Tibial nerve (tissue), 4 donors: ENCODE results near the gene GRID1. TPM values are rescaled to one million over a fixed set of nuclear protein-coding genes. Genes with fewer than 3 reads are reported as not detected.

ENCODE experiments used
- DNase-seq, 2 donors: peaks; one replicate each; pipeline ENCODE4 v3.0.0-alpha.2; 2019; ENCODE audit warnings: low spot score in 2 of 2
- H3K27ac ChIP-seq, 4 donors: fragments of 200-600 bp; sonication (generic) in 3 of 4; one replicate each; pipeline ENCODE4 v1.5.1; 2017 to 2019; ENCODE audit warnings: mild to moderate bottlenecking in 1 of 4
- H3K27me3 ChIP-seq, 2 donors: fragments of 200-600 bp; sonication (generic) in 1 of 2; one replicate each; pipeline versions ENCODE4 v1.5.1 to v1.6.0; 2017 to 2019
- H3K36me3 ChIP-seq, 3 donors: fragments of 200-600 bp; sonication (generic); one replicate each; pipeline ENCODE4 v1.5.1; 2018 to 2019
- H3K4me1 ChIP-seq, 4 donors: fragments of 200-600 bp; sonication (generic) in 3 of 4; one replicate each; pipeline ENCODE4 v1.5.1; 2017 to 2019
- H3K4me3 ChIP-seq, 4 donors: fragments of 200-600 bp; sonication (generic) in 3 of 4; one replicate each; pipeline ENCODE4 v1.5.1; 2017 to 2019; ENCODE audit warnings: mild to moderate bottlenecking in 1 of 4, moderate library complexity in 1 of 4
- H3K9me3 ChIP-seq, 4 donors: fragments of 200-600 bp; sonication (generic) in 3 of 4; one replicate each; pipeline ENCODE4 v1.5.1; 2017 to 2019
- EP300 ChIP-seq, 2 donors: sonication (generic); formaldehyde crosslinking; IDR thresholded peaks; one replicate each; pipeline ENCODE4 v1.6.1; 2017; ENCODE audit warnings: antibody characterized with exemption in 2 of 2, mild to moderate bottlenecking in 1 of 2
- POLR2A ChIP-seq, 2 donors: fragments of 450-650 bp; IDR thresholded peaks; one replicate each; pipeline ENCODE4 v1.6.1; 2017; ENCODE audit warnings: antibody characterized with exemption in 2 of 2, mild to moderate bottlenecking in 2 of 2, moderate library complexity in 2 of 2
- WGBS, 2 donors: methylation state at CpG; one replicate each; pipeline ENCODE4 v1.1.5; 2018; 5-methylcytosine and 5-hydroxymethylcytosine counted together
- total RNA-seq, 4 donors: library from RNA; depleted of rRNA; stranded (reverse); fragments of >200 nt; gene quantifications; one replicate each; pipeline ENCODE4 v1.1.0, GENCODE V29; 2016
- TF ChIP-seq, protein P1 (sequence below), 5 experiments: fragments of 200-600 bp in 3 of 5; fragments of 450-650 bp in 2 of 5; sonication (generic) in 3 of 5; IDR thresholded peaks; one replicate each; pipeline ENCODE4 v1.5.1; 2016 to 2019; ENCODE audit warnings: antibody characterized with exemption in 5 of 5, mild to moderate bottlenecking in 3 of 5, moderate library complexity in 2 of 5

GRID1 gene
- total RNA-seq, 4 donors from 2014 or later, result 7.7 to 16.3 (median 10.5) TPM

DNA sequence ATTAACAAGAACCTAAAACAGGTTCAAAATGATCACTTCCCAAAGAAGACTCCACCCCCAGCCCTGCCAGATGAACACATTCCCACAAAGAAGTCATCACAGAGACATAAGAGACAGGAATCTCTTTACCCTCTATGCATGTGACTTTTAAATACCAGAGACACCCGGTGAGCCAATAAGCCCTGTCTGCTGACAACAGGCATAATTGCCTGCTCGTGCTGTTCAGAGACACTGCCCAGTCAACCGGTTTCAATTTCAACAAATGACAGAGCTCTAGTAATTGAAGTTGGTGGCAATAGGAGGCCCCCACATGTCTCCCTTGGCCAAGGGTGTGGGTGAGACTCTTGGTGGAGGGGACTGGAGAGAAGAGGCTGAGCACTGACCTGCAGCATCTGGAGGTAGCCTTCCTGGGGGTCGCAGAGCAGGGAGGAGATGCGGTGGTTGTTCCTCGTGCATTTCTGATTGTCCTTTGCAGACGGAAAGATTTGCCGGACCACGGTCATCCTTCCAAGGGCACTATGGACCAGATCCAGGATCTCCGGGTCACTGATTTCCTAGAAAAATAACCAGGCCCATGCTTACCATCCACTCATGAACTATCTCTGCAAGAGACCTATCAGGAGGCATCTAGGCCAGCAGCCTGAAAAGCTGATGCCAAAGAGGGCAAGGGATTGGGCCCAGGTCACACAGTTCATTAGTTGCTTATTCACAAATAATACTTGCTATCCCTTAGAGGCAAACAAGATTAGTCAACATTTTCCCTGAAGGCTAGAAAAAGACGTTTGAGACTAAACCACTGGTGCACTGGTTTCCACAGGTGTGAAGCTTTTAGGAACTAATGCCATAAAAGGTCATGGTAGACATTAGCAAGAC lies 497.7 kb downstream of the GRID1 start:
- H3K4me3 ChIP-seq, result no peak overlapping the region
- peaks cover 0 to 14% (median 0%) of the 10 kb centered on the region in 4 donors for H3K4me1 ChIP-seq
- WGBS, 2 donors, result 84 to 87% methylated on average over 11 of the region's 11 CpGs
- H3K36me3 ChIP-seq, result no peaks in the 10 kb centered on the region
- TF ChIP-seq, protein P1, sequence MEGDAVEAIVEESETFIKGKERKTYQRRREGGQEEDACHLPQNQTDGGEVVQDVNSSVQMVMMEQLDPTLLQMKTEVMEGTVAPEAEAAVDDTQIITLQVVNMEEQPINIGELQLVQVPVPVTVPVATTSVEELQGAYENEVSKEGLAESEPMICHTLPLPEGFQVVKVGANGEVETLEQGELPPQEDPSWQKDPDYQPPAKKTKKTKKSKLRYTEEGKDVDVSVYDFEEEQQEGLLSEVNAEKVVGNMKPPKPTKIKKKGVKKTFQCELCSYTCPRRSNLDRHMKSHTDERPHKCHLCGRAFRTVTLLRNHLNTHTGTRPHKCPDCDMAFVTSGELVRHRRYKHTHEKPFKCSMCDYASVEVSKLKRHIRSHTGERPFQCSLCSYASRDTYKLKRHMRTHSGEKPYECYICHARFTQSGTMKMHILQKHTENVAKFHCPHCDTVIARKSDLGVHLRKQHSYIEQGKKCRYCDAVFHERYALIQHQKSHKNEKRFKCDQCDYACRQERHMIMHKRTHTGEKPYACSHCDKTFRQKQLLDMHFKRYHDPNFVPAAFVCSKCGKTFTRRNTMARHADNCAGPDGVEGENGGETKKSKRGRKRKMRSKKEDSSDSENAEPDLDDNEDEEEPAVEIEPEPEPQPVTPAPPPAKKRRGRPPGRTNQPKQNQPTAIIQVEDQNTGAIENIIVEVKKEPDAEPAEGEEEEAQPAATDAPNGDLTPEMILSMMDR (IDR thresholded peaks at IDR 0.05), result no peak
- no peak for TF ChIP-seq POLR2A (IDR thresholded peaks at IDR 0.05)
- no peak for TF ChIP-seq EP300 (IDR thresholded peaks at IDR 0.05)
- H3K27me3 ChIP-seq, result no peaks in the 10 kb centered on the region
- no peak for DNase-seq
- H3K9me3 ChIP-seq, result no peaks in the 10 kb centered on the region
- no peak overlapping the region for H3K27ac ChIP-seq

DNA sequence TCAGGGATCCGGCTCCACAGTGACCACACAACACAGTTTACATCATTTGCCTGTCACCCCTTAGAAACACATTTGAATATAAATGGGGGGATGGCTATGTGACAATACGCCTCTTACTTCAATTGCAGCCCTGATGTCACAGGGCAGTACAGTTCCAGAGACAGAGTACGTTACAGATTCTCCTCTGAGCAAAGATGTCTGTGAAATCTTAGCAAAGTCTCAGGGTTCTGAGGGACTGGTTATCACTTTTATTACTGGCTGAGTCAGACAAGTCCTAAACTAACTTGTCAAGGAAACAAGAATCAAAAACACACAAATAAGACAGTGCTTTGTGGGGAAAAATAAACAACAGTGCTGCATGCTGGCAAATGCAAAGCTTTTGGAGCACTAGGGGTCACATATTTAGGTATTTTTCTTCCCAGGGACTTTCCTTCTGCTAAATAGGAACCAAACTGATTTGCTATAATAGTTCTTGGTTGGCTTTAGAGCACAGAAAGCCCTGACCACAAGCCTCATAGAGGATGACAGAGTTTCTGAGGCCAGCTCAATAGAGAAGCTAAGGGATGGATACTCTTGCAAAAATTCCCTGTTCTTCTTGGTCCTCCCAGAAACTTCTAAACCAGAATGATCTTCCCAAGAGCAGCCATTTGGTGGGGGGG lies 501.6 kb downstream of the GRID1 start:
- Histone ChIP-seq H3K9me3 (no peaks in the 10 kb centered on the region), H3K4me1 (peaks cover 0 to 14% (median 0%) of the 10 kb centered on the region in 4 donors), H3K36me3 (no peaks in the 10 kb centered on the region), H3K4me3 (no peak overlapping the region), H3K27me3 (no peaks in the 10 kb centered on the region), H3K27ac (no peak overlapping the region)
- 55 to 58% methylated on average over 3 of the region's 3 CpGs for WGBS, 2 donors
- TF ChIP-seq, protein P1 (IDR thresholded peaks at IDR 0.05), result no peak
- TF ChIP-seq POLR2A (IDR thresholded peaks at IDR 0.05) (no peak), EP300 (IDR thresholded peaks at IDR 0.05) (no peak)
- no peak for DNase-seq

DNA sequence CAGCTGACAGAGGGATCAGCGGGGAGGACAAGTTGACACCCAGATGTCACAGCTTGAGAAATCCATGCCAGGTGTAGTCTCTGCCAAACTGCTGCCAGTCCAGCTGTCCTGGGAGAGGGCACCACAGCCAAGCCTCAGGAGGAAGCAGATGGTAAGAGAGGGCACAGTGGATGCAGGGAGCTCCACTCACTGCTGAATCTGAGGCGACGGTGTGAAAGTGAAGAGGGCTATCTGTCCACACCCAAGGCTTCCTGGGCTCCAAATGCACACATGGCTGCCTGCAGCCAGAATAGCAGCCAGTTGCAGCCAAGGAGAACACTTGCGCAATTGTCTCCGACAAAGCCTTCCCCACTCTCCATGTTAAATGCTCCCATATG lies 502.4 kb downstream of the GRID1 start:
- peak in 1 of 2 donors; percentile 12 for DNase-seq
- 70 to 79% methylated on average over 5 of the region's 5 CpGs for WGBS, 2 donors
- no peaks in the 10 kb centered on the region for H3K27me3 ChIP-seq

DNA sequence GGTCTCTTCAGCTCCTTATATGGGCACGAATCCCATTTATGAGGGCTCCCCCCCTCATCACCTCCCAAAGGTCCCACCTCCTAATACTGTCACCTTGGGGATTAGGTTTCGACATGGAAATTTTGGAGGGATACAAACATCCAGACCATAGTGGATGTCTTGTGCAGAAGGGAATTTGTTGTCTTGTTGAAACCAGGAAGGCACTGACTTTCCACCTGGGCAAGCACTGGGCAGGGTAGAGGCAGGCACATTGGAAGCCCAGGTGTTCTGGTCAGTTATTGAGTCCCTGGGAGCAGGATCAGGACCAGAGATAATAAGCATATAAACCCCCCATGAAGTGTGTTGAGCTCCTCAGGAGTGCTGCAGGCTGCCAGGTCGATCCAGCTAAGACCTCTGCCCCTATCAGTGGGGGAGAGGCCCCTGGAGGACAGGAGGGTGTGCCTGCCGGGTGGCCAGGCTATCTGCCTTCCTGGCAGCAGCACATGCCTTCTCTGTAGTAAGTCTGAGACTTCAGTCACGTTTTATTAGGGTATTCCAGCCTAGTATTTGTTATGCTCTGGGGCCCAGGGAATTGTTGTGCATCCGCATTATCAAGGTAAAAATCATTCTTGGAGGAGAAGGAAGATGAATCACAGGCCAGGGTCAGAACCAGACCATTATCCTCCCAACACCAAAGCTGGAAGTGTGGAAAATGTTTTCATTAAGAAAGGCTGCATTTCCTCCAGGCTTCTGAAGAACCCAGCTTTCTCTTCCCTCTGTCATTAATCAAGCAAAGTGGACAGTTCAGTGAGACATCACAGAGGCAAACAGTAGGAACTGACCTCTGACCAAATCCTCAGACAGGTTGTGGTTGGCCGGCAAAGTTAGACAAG lies 503.1 kb downstream of the GRID1 start:
- Histone ChIP-seq H3K9me3 (no peaks in the 10 kb centered on the region), H3K27me3 (no peaks in the 10 kb centered on the region), H3K4me3 (no peak overlapping the region), H3K4me1 (peaks cover 0 to 14% (median 0%) of the 10 kb centered on the region in 4 donors), H3K27ac (no peak overlapping the region), H3K36me3 (no peaks in the 10 kb centered on the region)
- no peak for DNase-seq
- TF ChIP-seq, protein P1 (IDR thresholded peaks at IDR 0.05), result no peak
- TF ChIP-seq POLR2A (IDR thresholded peaks at IDR 0.05) (no peak), EP300 (IDR thresholded peaks at IDR 0.05) (no peak)
- 50 to 59% methylated on average over 7 of the region's 7 CpGs for WGBS, 2 donors

More for the DNA sequence above, 502.4 kb downstream of the GRID1 start:
- TF ChIP-seq EP300 (IDR thresholded peaks at IDR 0.05), result no peak
- TF ChIP-seq, protein P1 (IDR thresholded peaks at IDR 0.05), result no peak
- TF ChIP-seq POLR2A (IDR thresholded peaks at IDR 0.05), result no peak
- Histone ChIP-seq H3K4me3 (no peak overlapping the region), H3K4me1 (peaks cover 0 to 14% (median 0%) of the 10 kb centered on the region in 4 donors), H3K27ac (no peak overlapping the region), H3K9me3 (no peaks in the 10 kb centered on the region), H3K36me3 (no peaks in the 10 kb centered on the region)
